ENCODE measurements around the gene CTNNA2. TPM values are rescaled to one million over a fixed set of nuclear protein-coding genes. Genes with fewer than 3 reads are reported as not detected.

CTNNA2 gene
- total RNA-seq, 1 donor from 2014 or later, result 43.5 TPM

DNA sequence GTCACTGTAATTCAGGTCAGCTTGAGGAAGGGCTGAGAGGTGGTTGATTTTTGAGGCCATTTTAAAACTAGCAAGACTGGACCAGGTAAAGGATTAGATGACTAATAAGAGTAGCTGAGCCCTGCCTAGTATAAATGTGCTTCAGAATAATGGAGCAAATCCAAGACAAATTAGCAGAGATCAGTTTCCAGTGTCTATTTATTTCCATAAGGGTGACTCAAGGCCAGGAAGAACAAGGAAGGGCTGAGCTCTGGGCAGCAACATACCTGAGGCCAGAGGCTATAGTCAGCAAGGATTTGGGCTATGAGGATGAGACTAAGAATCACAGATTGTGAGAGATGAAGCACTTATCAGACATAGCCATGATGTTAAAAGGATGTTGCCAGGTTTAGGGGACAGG lies 1130.7 kb downstream of the CTNNA2 start:
- H3K36me3 Mint-ChIP-seq, result no peaks in the 10 kb centered on the region
- Histone ChIP-seq H2AFZ (replicated peaks) (no peak overlapping the region), H3K27ac (no peak overlapping the region), H3K27me3 (no peaks in the 10 kb centered on the region), H4K20me1 (ENCODE audit: low read depth) (no peaks in the 10 kb centered on the region), H3K4me2 (no peak overlapping the region), H3K79me2 (ENCODE audit: low read depth) (no peaks in the 10 kb centered on the region), H3K9ac (no peak overlapping the region), H3K4me1 (no peaks in the 10 kb centered on the region), H3K4me3 (no peak overlapping the region), H3K36me3 (no peaks in the 10 kb centered on the region), H3K9me3 (ENCODE audit: low read depth) (no peaks in the 10 kb centered on the region), H3F3A (ENCODE audit: low read depth) (no peaks in the 10 kb centered on the region)
- TF ChIP-seq EZH2phosphoT487 (IDR thresholded peaks at IDR 0.05), result no peak
- TF ChIP-seq CTCF (IDR thresholded peaks at IDR 0.05), result no peak
- no peak for TF ChIP-seq EZH2 (IDR thresholded peaks at IDR 0.05)
- H3K27me3 Mint-ChIP-seq (ENCODE audit: insufficient read depth, low read depth), result no peaks in the 10 kb centered on the region
- no peaks in the 10 kb centered on the region for H3K9me3 Mint-ChIP-seq
- no peak overlapping the region for H3K4me3 Mint-ChIP-seq
- no peak overlapping the region for H3K27ac Mint-ChIP-seq
- DNase-seq (ENCODE audit: low spot score), result no peak
- H3K4me1 Mint-ChIP-seq, result no peaks in the 10 kb centered on the region

GRCh38 chr2:80651435-80651834 lies 1138.6 kb downstream of the CTNNA2 start:
- no peak for TF ChIP-seq EZH2 (IDR thresholded peaks at IDR 0.05)
- no peak for TF ChIP-seq CTCF (IDR thresholded peaks at IDR 0.05)
- no peak for TF ChIP-seq EZH2phosphoT487 (IDR thresholded peaks at IDR 0.05)
- Histone ChIP-seq H3K9me3 (ENCODE audit: low read depth) (peaks cover 5% of the 10 kb centered on the region), H3K9ac (no peak overlapping the region), H3K36me3 (peaks cover 6% of the 10 kb centered on the region), H3K4me3 (no peak overlapping the region), H3K79me2 (ENCODE audit: low read depth) (no peaks in the 10 kb centered on the region), H2AFZ (replicated peaks) (no peak overlapping the region), H4K20me1 (ENCODE audit: low read depth) (no peaks in the 10 kb centered on the region), H3K27me3 (no peaks in the 10 kb centered on the region), H3K27ac (no peak overlapping the region), H3F3A (ENCODE audit: low read depth) (no peaks in the 10 kb centered on the region), H3K4me2 (no peak overlapping the region), H3K4me1 (no peaks in the 10 kb centered on the region)
- DNase-seq (ENCODE audit: low spot score), result no peak
- H3K36me3 Mint-ChIP-seq, result no peaks in the 10 kb centered on the region
- peaks cover 7% of the 10 kb centered on the region for H3K9me3 Mint-ChIP-seq
- no peaks in the 10 kb centered on the region for H3K27me3 Mint-ChIP-seq (ENCODE audit: insufficient read depth, low read depth)
- H3K4me1 Mint-ChIP-seq, result no peaks in the 10 kb centered on the region
- no peak overlapping the region for H3K27ac Mint-ChIP-seq
- no peak overlapping the region for H3K4me3 Mint-ChIP-seq

GRCh38 chr2:80655265-80655664 lies 1142.4 kb downstream of the CTNNA2 start:
- Histone ChIP-seq H3K36me3 (peaks cover 6% of the 10 kb centered on the region), H3K4me1 (no peaks in the 10 kb centered on the region), H3F3A (ENCODE audit: low read depth) (no peaks in the 10 kb centered on the region), H3K27me3 (no peaks in the 10 kb centered on the region), H3K4me3 (no peak overlapping the region), H4K20me1 (ENCODE audit: low read depth) (no peaks in the 10 kb centered on the region), H3K79me2 (ENCODE audit: low read depth) (no peaks in the 10 kb centered on the region), H3K4me2 (no peak overlapping the region), H3K9ac (no peak overlapping the region), H3K27ac (no peak overlapping the region), H3K9me3 (ENCODE audit: low read depth) (peaks cover 5% of the 10 kb centered on the region), H2AFZ (replicated peaks) (no peak overlapping the region)
- Mint-ChIP-seq H3K27me3 (ENCODE audit: insufficient read depth, low read depth) (no peaks in the 10 kb centered on the region), H3K9me3 (peaks cover 7% of the 10 kb centered on the region), H3K27ac (no peak overlapping the region), H3K36me3 (no peaks in the 10 kb centered on the region), H3K4me1 (no peaks in the 10 kb centered on the region), H3K4me3 (no peak overlapping the region)
- TF ChIP-seq EZH2 (IDR thresholded peaks at IDR 0.05), result no peak
- no peak for TF ChIP-seq CTCF (IDR thresholded peaks at IDR 0.05)
- no peak for TF ChIP-seq EZH2phosphoT487 (IDR thresholded peaks at IDR 0.05)
- DNase-seq (ENCODE audit: low spot score), result no peak

All from neural progenitor cell (in vitro differentiated cells).